HCT116 (cell line): ENCODE data around the gene TMEM51. TPM values are rescaled to one million over a fixed set of nuclear protein-coding genes. Genes with fewer than 3 reads are reported as not detected.
A peak's percentile ranks its signal among the peaks of the same experiment; 100 is the strongest.

Experiments used
- ATAC-seq: fragments of 200-7000 bp; cut with Tn5 transposase; 2 replicates; pipeline ENCODE4 v1.9.1; 2020; ENCODE audit warnings: mild to moderate bottlenecking, moderate library complexity
- BruUV-seq: library from RNA; stranded (reverse); fragments of 400-500 nt; replicated peaks from 2 replicates; lab custom pipeline; 2021; lab: Mats Ljungman, UMichigan
- CTCF ChIA-PET: fragments of 300-600 bp; sonication (Branson Sonifier 250); formaldehyde crosslinking; loops from one replicate; lab custom pipeline; 2021; ENCODE audit warnings: antibody characterized with exemption; lab: Charles Lee
- POLR2A ChIA-PET: fragments of 300-600, 350-600 bp; sonication (Branson Sonifier 250); formaldehyde crosslinking; loops from one replicate; lab custom pipeline; 2021; ENCODE audit warnings: antibody characterized with exemption; lab: Charles Lee
- RAD21 ChIA-PET, 2 experiments: fragments of 300-600 bp; sonication (Branson Sonifier 250); formaldehyde crosslinking; loops; one replicate each; lab custom pipeline; 2023; ENCODE audit warnings: low total read pairs in 2 of 2; ENCODE audit not compliant: uncharacterized antibody in 2 of 2, unreplicated experiment in 2 of 2, low non-redundant PET in 1 of 2; lab: Charles Lee
- DNase-seq: peaks from one replicate; pipeline ENCODE4 v3.0.0-alpha.2; 2010; ENCODE audit warnings: low read depth, low spot score
- H2AFZ ChIP-seq: fragments of 200-600 bp; shearing (Covaris generic), sonication (generic); 2 replicates; pipeline ENCODE4 v1.6.1; 2017; ENCODE audit warnings: low read depth, mixed run types, mixed read lengths, antibody characterized with exemption, low read length; ENCODE audit not compliant: poor library complexity, severe bottlenecking
- H3K27ac ChIP-seq: 2 replicates; pipeline ENCODE4 v1.5.1; 2012; ENCODE audit warnings: low read depth, low read length
- H3K27me3 ChIP-seq: fragments of 200-600 bp; sonication (generic); 2 replicates; pipeline ENCODE4 v1.6.1; 2016; ENCODE audit warnings: mixed run types, low read length, mixed read lengths; ENCODE audit not compliant: insufficient read depth
- H3K36me3 ChIP-seq, 2 experiments: fragments of 200-500 bp in 1 of 2; fragments of 200-600 bp in 1 of 2; sonication (Bioruptor generic) in 1 of 2; sonication (generic) in 1 of 2; 2 replicates each; pipeline versions ENCODE4 v1.5.1 to v1.6.1; 2014 to 2016; ENCODE audit warnings: low read length in 2 of 2, inconsistent platforms in 1 of 2, mixed read lengths in 1 of 2, mixed run types in 1 of 2; ENCODE audit not compliant: insufficient read depth in 2 of 2, control insufficient read depth in 1 of 2
- H3K4me1 ChIP-seq, 2 experiments: fragments of 200-600 bp in 1 of 2; sonication (generic) in 1 of 2; 2 replicates each; pipeline versions ENCODE4 v1.5.1 to v1.6.1; 2012 to 2017; ENCODE audit warnings: low read length in 2 of 2, inconsistent platforms in 1 of 2, mild to moderate bottlenecking in 1 of 2, mixed read lengths in 1 of 2, mixed run types in 1 of 2, moderate library complexity in 1 of 2; ENCODE audit not compliant: insufficient read depth in 2 of 2, control insufficient read depth in 1 of 2
- H3K4me2 ChIP-seq: fragments of 200-600 bp; sonication (generic); 2 replicates; pipeline ENCODE4 v1.6.1; 2017; ENCODE audit warnings: mixed run types, low read length, mixed read lengths
- H3K4me3 ChIP-seq, 2 experiments: fragments of 200-600 bp in 1 of 2; sonication (generic) in 1 of 2; replicated peaks in 1 of 2; 2 replicates each; pipeline ENCODE4 v1.5.1; 2011 to 2016; ENCODE audit warnings: low read length in 2 of 2, control low read depth in 1 of 2, low read depth in 1 of 2, mild to moderate bottlenecking in 1 of 2, mixed read lengths in 1 of 2, mixed run types in 1 of 2
- H3K79me2 ChIP-seq: fragments of 200-600 bp; sonication (generic); 2 replicates; pipeline ENCODE4 v1.6.1; 2017; ENCODE audit warnings: mild to moderate bottlenecking, mixed run types, low read length, moderate library complexity, mixed read lengths; ENCODE audit not compliant: insufficient read depth
- H3K9ac ChIP-seq: fragments of 200-600 bp; sonication (generic); 2 replicates; pipeline ENCODE4 v1.6.1; 2016; ENCODE audit warnings: low read length, mixed read lengths
- H3K9me2 ChIP-seq: fragments of 200-600 bp; sonication (generic), shearing (Covaris generic); 2 replicates; pipeline ENCODE4 v1.6.1; 2017; ENCODE audit warnings: mixed run types, mild to moderate bottlenecking, moderate library complexity; ENCODE audit not compliant: insufficient read depth
- H3K9me3 ChIP-seq, 2 experiments: fragments of 200-500 bp in 1 of 2; fragments of 200-600 bp in 1 of 2; sonication (Bioruptor generic) in 1 of 2; sonication (generic) in 1 of 2; 2 replicates each; pipeline ENCODE4 v1.6.1; 2014 to 2017; ENCODE audit warnings: low read length in 2 of 2, mixed read lengths in 2 of 2, inconsistent platforms in 1 of 2, low read depth in 1 of 2, mild to moderate bottlenecking in 1 of 2, mixed run types in 1 of 2, moderate library complexity in 1 of 2; ENCODE audit not compliant: control insufficient read depth in 1 of 2, insufficient read depth in 1 of 2
- H4K20me1 ChIP-seq: fragments of 200-600 bp; sonication (generic), shearing (Covaris generic); 2 replicates; pipeline ENCODE4 v1.6.1; 2017; ENCODE audit warnings: mixed run types, mild to moderate bottlenecking, moderate library complexity; ENCODE audit not compliant: insufficient read depth
- CBX3 ChIP-seq: IDR thresholded peaks from 2 replicates; pipeline ENCODE4 v1.6.1; 2012; ENCODE audit warnings: low read depth
- ELF1 ChIP-seq: IDR thresholded peaks from 2 replicates; pipeline ENCODE4 v1.6.1; 2012; ENCODE audit warnings: low read depth, borderline replicate concordance
- EZH2 ChIP-seq: fragments of 200-600 bp; sonication (generic); IDR thresholded peaks from 2 replicates; pipeline ENCODE4 v1.6.1; 2017; ENCODE audit warnings: antibody characterized with exemption, mixed run types
- FOSL1 ChIP-seq: IDR thresholded peaks from 2 replicates; pipeline ENCODE4 v1.6.1; 2012; ENCODE audit warnings: low read depth
- JUND ChIP-seq: IDR thresholded peaks from 2 replicates; pipeline ENCODE4 v1.6.1; 2012
- MAX ChIP-seq: IDR thresholded peaks from 2 replicates; pipeline ENCODE4 v1.6.1; 2012
- POLR2A ChIP-seq: IDR thresholded peaks from 2 replicates; pipeline ENCODE4 v1.7.0; 2011; ENCODE audit warnings: borderline replicate concordance; ENCODE audit not compliant: insufficient read depth, insufficient read length; ENCODE audit errors: extremely low read depth
- POLR2AphosphoS5 ChIP-seq: IDR thresholded peaks from 2 replicates; pipeline ENCODE4 v1.6.1; 2011; ENCODE audit warnings: mild to moderate bottlenecking, low read depth, low read length, moderate library complexity
- RAD21 ChIP-seq: IDR thresholded peaks from 2 replicates; pipeline ENCODE4 v1.6.1; 2012; ENCODE audit warnings: low read depth, mild to moderate bottlenecking
- REST ChIP-seq: IDR thresholded peaks from 2 replicates; pipeline ENCODE4 v1.6.1; 2012; ENCODE audit warnings: low read depth
- SIN3A ChIP-seq: IDR thresholded peaks from 2 replicates; pipeline ENCODE4 v1.6.1; 2012; ENCODE audit warnings: low read depth
- SP1 ChIP-seq: IDR thresholded peaks from 2 replicates; pipeline ENCODE4 v1.6.1; 2012; ENCODE audit warnings: low read depth
- TCF7L2 ChIP-seq: IDR thresholded peaks from 2 replicates; pipeline ENCODE4 v1.7.0; 2011; ENCODE audit warnings: borderline replicate concordance, inconsistent platforms; ENCODE audit not compliant: insufficient read depth, insufficient read length; ENCODE audit errors: extremely low read depth
- YY1 ChIP-seq: IDR thresholded peaks from 2 replicates; pipeline ENCODE4 v1.6.1; 2011; ENCODE audit warnings: low read length, low read depth, moderate library complexity, mild to moderate bottlenecking; ENCODE audit not compliant: insufficient replicate concordance; ENCODE audit errors: extremely low read depth
- ZBTB33 ChIP-seq: IDR thresholded peaks from 2 replicates; pipeline ENCODE4 v1.6.1; 2011; ENCODE audit warnings: mild to moderate bottlenecking, low read length, moderate library complexity; ENCODE audit not compliant: insufficient replicate concordance; ENCODE audit errors: extremely low read depth
- ZFX ChIP-seq: fragments of 450-650 bp; IDR thresholded peaks from 2 replicates; pipeline ENCODE4 v1.6.1; 2017
- intact Hi-C: fragments of 100-400 bp; cut with micrococcal nuclease; formaldehyde crosslinking; loops from 2 replicates; pipeline ENCODE4 v1.10.0; 2022
- total RNA-seq: library from RNA; stranded (reverse); gene quantifications from one replicate; pipeline ENCODE4 v1.2.1, GENCODE V29; 2021; ENCODE audit not compliant: unreplicated experiment

The TMEM51 gene
- total RNA-seq, 1 experiment from 2014 or later = 16.6 TPM

GRCh38 chr1:15150376-15150775 lies 3.2 kb upstream of the TMEM51 start:
- H3K27me3 ChIP-seq = no peaks in the 10 kb centered on the region
- DNase-seq (no peak), ATAC-seq (no peak)
- no peak overlapping the region for H3K27ac ChIP-seq
- H3K36me3 ChIP-seq = no peaks in the 10 kb centered on the region
- no peaks in the 10 kb centered on the region for H3K9me2 ChIP-seq
- TF ChIP-seq FOSL1 (no peak), JUND (no peak), POLR2AphosphoS5 (no peak), RAD21 (no peak), ZFX (no peak), EZH2 (no peak)
- no peak overlapping the region for H2AFZ ChIP-seq
- BruUV-seq = no TSS peak
- no peaks in the 10 kb centered on the region for H4K20me1 ChIP-seq
- ChIA-PET RAD21 (no interaction called here), CTCF (interaction anchor here (4.1 kb wide), 1 partner anchor 8 kb away, joined by 26 read pairs; no protein-coding TSS in a partner anchor), POLR2A (no interaction called here)
- no peak overlapping the region for H3K9ac ChIP-seq
- peaks cover 14% of the 10 kb centered on the region for H3K79me2 ChIP-seq
- no peak overlapping the region for H3K4me3 ChIP-seq
- intact Hi-C loops = loop anchor here (5.0 kb wide), 1 partner anchor 52 kb away; no protein-coding TSS in a partner anchor
- H3K4me2 ChIP-seq = no peak overlapping the region
- H3K4me1 ChIP-seq = peaks cover 8 to 21% of the 10 kb centered on the region in 2 experiments; a peak in 3 of 4 replicates
- H3K9me3 ChIP-seq = no peaks in the 10 kb centered on the region

- ATAC-seq (no peak), DNase-seq (no peak)
- H3K79me2 ChIP-seq = peaks cover 24% of the 10 kb centered on the region
- intact Hi-C loops = loop anchor here (5.0 kb wide), 1 partner anchor 51 kb away; no protein-coding TSS in a partner anchor
- no peak overlapping the region for H3K9ac ChIP-seq
- H4K20me1 ChIP-seq = no peaks in the 10 kb centered on the region
- H3K27me3 ChIP-seq = no peaks in the 10 kb centered on the region
- RAD21 ChIA-PET = no interaction called here
- H3K4me2 ChIP-seq = peak overlapping the region; percentile 98
- no peaks in the 10 kb centered on the region for H3K9me2 ChIP-seq
- CTCF ChIA-PET = interaction anchor here (1.0 to 4.1 kb wide), 4 partner anchors 9 to 48 kb away, joined by 3 to 26 read pairs (median 10); no protein-coding TSS in a partner anchor
- no peak overlapping the region for H2AFZ ChIP-seq
- no peaks in the 10 kb centered on the region for H3K36me3 ChIP-seq
- H3K4me3 ChIP-seq = no peak overlapping the region
- peaks cover 8 to 21% of the 10 kb centered on the region in 2 experiments; a peak in 3 of 4 replicates for H3K4me1 ChIP-seq
- BruUV-seq = no TSS peak
- H3K9me3 ChIP-seq = no peaks in the 10 kb centered on the region
- POLR2A ChIA-PET = interaction anchor here (0.6 to 0.8 kb wide), 2 partner anchors 35 to 49 kb away, joined by 3 to 4 read pairs; no protein-coding TSS in a partner anchor
- no peak overlapping the region for H3K27ac ChIP-seq
- no peak for TF ChIP-seq POLR2AphosphoS5
- TF ChIP-seq ZFX = no peak
- TF ChIP-seq ZBTB33 = no peak
- no peak for TF ChIP-seq REST
- no peak for TF ChIP-seq ELF1
- TF ChIP-seq POLR2A = no peak
- TF ChIP-seq TCF7L2 = no peak
- no peak for TF ChIP-seq SP1
- no peak for TF ChIP-seq MAX
- no peak for TF ChIP-seq SIN3A
- TF ChIP-seq CBX3 = no peak
- no peak for TF ChIP-seq YY1
- no peak for TF ChIP-seq FOSL1
Observed at GRCh38 chr1:15151377-15151806, 2.2 kb upstream of the TMEM51 start.
